ENCODE measurements around the gene TXN2.
"Not testable (repeated sequence)": the region's sequence is repeated elsewhere in the genome, so short reads cannot be mapped to it uniquely, and the experiment has no call there.

The TXN2 gene

GRCh38 chr22:36432592-36433317 lies 48.7 kb downstream of the TXN2 start:
- DNase-seq (ENCODE audit: low read depth in 2 of 3, low spot score in 2 of 3) = no peak

GRCh38 chr22:36431977-36432376 lies 49.5 kb downstream of the TXN2 start:
- DNase-seq (ENCODE audit: low read depth in 2 of 3, low spot score in 2 of 3) = no peak

GRCh38 chr22:36430863-36431262 lies 50.6 kb downstream of the TXN2 start:
- DNase-seq (ENCODE audit: low read depth in 2 of 3, low spot score in 2 of 3) = no peak

- DNase-seq (ENCODE audit: low read depth in 2 of 3, low spot score in 2 of 3) = not testable (repeated sequence)
Observed at GRCh38 chr22:36427952-36428351, 53.5 kb downstream of the TXN2 start.

- DNase-seq (ENCODE audit: low read depth in 2 of 3, low spot score in 2 of 3) = no peak
Observed at GRCh38 chr22:36425977-36426523, 55.4 kb downstream of the TXN2 start.

- DNase-seq (ENCODE audit: low read depth in 2 of 3, low spot score in 2 of 3) = no peak
Observed at GRCh38 chr22:36424901-36425579, 56.4 kb downstream of the TXN2 start.

GRCh38 chr22:36424466-36424865 lies 57.0 kb downstream of the TXN2 start:
- DNase-seq (ENCODE audit: low read depth in 2 of 3, low spot score in 2 of 3) = not testable (repeated sequence)

GRCh38 chr22:36423461-36424404 lies 57.7 kb downstream of the TXN2 start:
- DNase-seq (ENCODE audit: low read depth in 2 of 3, low spot score in 2 of 3) = no peak

- no peak for DNase-seq (ENCODE audit: low read depth in 2 of 3, low spot score in 2 of 3)
Observed at GRCh38 chr22:36422287-36423014, 59.0 kb downstream of the TXN2 start.

GRCh38 chr22:36419912-36420882 lies 61.2 kb downstream of the TXN2 start:
- no peak for DNase-seq (ENCODE audit: low read depth in 2 of 3, low spot score in 2 of 3)

GRCh38 chr22:36419177-36419911 lies 62.1 kb downstream of the TXN2 start:
- no peak for DNase-seq (ENCODE audit: low read depth in 2 of 3, low spot score in 2 of 3)

- DNase-seq (ENCODE audit: low read depth in 2 of 3, low spot score in 2 of 3) = no peak
Observed at GRCh38 chr22:36417281-36417686, 64.2 kb downstream of the TXN2 start.

All from activated CD8-positive, alpha-beta memory T cell treated with anti-CD3 and anti-CD28 coated beads for 48 hours (primary cell).